ENCODE data around the gene FBXO28. TPM values are rescaled to one million over a fixed set of nuclear protein-coding genes. Genes with fewer than 3 reads are reported as not detected.

The FBXO28 gene, protein sequence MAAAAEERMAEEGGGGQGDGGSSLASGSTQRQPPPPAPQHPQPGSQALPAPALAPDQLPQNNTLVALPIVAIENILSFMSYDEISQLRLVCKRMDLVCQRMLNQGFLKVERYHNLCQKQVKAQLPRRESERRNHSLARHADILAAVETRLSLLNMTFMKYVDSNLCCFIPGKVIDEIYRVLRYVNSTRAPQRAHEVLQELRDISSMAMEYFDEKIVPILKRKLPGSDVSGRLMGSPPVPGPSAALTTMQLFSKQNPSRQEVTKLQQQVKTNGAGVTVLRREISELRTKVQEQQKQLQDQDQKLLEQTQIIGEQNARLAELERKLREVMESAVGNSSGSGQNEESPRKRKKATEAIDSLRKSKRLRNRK
- total RNA-seq, result 32.0 TPM
- long read RNA-seq, full-length matches to known transcripts, result 20 of 29 reads
- long read RNA-seq, partial matches to known transcripts, result 0 of 29 reads
- long read RNA-seq, other reads (novel, unspliced or antisense), result 9 of 29 reads

DNA sequence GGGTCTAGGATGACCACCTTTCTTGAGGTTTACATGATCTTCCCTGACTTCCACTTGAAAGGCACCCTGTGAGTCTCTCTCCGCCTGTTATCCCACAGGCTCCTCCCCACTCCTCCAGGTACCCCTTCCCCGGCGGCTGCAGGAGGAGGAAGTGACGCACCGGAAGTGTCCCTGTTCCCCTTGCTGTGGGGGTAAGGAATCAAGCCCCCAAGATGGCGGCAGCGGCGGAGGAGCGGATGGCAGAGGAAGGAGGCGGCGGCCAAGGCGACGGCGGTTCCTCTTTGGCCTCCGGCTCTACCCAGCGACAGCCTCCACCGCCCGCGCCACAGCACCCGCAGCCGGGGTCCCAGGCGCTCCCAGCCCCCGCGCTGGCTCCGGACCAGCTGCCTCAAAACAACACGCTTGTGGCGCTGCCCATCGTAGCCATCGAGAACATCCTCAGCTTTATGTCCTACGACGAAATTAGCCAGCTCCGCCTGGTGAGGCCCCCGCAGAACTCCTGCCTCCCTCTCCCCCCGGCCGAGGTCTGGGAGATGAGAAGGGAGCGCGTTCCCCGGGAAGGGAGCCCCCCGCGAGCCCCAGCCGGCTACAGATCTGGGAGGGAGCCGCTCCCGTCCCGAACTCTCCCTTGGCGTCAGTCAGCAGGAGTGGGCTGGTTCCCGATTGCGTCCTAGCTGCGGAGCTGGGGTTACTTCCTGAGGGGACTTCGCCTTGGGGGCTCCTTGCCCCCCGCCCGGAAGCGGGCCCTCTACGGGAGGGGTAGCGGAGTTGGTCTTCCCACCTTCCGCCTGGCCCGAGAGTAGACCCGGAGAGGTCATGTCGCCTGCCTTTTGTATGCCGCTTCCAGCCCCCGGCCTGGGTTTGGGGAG, at the start of gene FBXO28:
TSS of gene FBXO28 (plus strand) at position 194 of the 869 bp plus-strand sequence. CDS start at position 213, 19 bp downstream.
- Histone ChIP-seq H3K4me3 (peak within 1 kb of the TSS; percentile 90), H3K36me3 (no peaks in the 10 kb centered on the region), H3K4me1 (peaks cover 22% of the 10 kb centered on the region), H3K27me3 (ENCODE audit: low read depth) (no peaks in the 10 kb centered on the region), H3K27ac (peak within 1 kb of the TSS; percentile 94), H3K9me3 (no peaks in the 10 kb centered on the region)
- intact Hi-C loops (cut with DNase I), result no loop called here
- ATAC-seq (peak; percentile 99 to 100), DNase-seq (peak; percentile 96)
- TF ChIP-seq, protein P1, sequence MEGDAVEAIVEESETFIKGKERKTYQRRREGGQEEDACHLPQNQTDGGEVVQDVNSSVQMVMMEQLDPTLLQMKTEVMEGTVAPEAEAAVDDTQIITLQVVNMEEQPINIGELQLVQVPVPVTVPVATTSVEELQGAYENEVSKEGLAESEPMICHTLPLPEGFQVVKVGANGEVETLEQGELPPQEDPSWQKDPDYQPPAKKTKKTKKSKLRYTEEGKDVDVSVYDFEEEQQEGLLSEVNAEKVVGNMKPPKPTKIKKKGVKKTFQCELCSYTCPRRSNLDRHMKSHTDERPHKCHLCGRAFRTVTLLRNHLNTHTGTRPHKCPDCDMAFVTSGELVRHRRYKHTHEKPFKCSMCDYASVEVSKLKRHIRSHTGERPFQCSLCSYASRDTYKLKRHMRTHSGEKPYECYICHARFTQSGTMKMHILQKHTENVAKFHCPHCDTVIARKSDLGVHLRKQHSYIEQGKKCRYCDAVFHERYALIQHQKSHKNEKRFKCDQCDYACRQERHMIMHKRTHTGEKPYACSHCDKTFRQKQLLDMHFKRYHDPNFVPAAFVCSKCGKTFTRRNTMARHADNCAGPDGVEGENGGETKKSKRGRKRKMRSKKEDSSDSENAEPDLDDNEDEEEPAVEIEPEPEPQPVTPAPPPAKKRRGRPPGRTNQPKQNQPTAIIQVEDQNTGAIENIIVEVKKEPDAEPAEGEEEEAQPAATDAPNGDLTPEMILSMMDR (IDR thresholded peaks at IDR 0.05), result no peak

DNA sequence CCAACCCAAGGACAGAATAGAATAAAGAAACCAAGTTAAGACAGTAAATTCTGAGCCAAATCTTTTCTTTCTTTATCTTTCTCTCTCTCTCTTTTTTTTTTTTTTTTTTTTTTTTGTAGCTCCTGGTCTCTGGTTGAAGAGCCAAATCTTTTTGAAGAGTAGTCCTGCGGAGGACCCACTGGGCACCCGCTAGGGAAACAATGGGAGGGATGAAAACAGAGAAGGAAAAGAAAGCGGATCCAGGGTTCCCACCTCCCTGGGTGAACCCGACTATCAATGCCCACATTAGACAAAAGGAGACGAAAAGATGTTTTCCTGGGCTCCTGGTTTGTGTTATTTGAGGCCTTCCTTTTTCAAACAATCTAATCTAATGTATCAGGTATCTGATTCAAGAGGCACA, 49.8 kb upstream of the FBXO28 start:
- no peak for ATAC-seq
- Histone ChIP-seq H3K4me1 (no peaks in the 10 kb centered on the region), H3K4me3 (no peak overlapping the region), H3K9me3 (no peaks in the 10 kb centered on the region), H3K27ac (no peak overlapping the region), H3K36me3 (no peaks in the 10 kb centered on the region), H3K27me3 (ENCODE audit: low read depth) (no peaks in the 10 kb centered on the region)
- DNase-seq, result no peak
- TF ChIP-seq, protein P1 (IDR thresholded peaks at IDR 0.05), result no peak
- intact Hi-C loops (cut with DNase I), result no loop called here

DNA sequence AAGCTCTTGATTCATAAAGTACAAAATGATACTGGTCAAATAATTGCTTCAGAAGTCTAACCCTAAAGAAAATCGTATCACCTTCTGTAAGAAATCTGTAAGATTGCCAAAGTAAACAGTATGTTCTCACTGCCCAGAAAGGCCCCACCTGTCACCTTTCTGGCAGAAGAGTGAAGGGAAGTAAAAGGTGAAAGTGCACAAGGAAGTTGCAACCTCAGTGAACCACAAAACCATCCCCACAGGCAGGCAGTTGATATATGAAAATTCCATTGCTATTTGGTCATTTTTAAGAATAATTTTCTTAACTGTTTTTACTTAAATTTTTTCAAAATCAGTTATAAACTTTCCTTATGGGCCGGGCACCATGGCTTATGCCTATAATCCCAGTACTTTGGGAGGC, 48.5 kb upstream of the FBXO28 start:
- peak in 1 of 2 donors; percentile 54 for ATAC-seq

DNA sequence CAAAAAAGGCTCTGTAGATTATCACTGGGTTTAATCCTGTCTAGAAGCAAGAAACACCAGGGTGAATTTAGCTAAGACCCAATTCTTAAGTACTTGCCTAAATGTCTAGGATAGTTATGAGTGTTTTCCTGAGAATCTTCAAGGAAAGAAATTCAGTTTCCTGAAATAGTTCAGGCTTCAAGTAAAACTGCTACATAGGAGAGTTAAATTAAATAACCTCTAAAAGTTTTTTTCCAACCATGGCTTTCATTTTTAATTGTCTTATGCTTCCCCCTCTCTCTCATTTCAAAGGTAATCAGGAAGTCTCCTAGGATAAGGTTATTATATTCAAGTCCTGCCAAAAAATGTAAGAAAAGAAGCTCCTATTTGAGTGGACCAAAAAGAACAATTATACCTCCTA, 46.7 kb upstream of the FBXO28 start:
- Histone ChIP-seq H3K9me3 (no peaks in the 10 kb centered on the region), H3K27me3 (ENCODE audit: low read depth) (no peaks in the 10 kb centered on the region), H3K4me3 (no peak overlapping the region), H3K4me1 (no peaks in the 10 kb centered on the region), H3K27ac (no peak overlapping the region), H3K36me3 (no peaks in the 10 kb centered on the region)
- intact Hi-C loops (cut with DNase I), result no loop called here
- ATAC-seq (no peak), DNase-seq (no peak)
- TF ChIP-seq, protein P1 (IDR thresholded peaks at IDR 0.05), result no peak

More for the DNA sequence above, 48.5 kb upstream of the FBXO28 start:
- intact Hi-C loops (cut with DNase I), result no loop called here
- TF ChIP-seq, protein P1 (IDR thresholded peaks at IDR 0.05), result no peak
- Histone ChIP-seq H3K9me3 (no peaks in the 10 kb centered on the region), H3K36me3 (no peaks in the 10 kb centered on the region), H3K4me1 (no peaks in the 10 kb centered on the region), H3K4me3 (no peak overlapping the region), H3K27me3 (ENCODE audit: low read depth) (no peaks in the 10 kb centered on the region), H3K27ac (no peak overlapping the region)
- no peak for DNase-seq

DNA sequence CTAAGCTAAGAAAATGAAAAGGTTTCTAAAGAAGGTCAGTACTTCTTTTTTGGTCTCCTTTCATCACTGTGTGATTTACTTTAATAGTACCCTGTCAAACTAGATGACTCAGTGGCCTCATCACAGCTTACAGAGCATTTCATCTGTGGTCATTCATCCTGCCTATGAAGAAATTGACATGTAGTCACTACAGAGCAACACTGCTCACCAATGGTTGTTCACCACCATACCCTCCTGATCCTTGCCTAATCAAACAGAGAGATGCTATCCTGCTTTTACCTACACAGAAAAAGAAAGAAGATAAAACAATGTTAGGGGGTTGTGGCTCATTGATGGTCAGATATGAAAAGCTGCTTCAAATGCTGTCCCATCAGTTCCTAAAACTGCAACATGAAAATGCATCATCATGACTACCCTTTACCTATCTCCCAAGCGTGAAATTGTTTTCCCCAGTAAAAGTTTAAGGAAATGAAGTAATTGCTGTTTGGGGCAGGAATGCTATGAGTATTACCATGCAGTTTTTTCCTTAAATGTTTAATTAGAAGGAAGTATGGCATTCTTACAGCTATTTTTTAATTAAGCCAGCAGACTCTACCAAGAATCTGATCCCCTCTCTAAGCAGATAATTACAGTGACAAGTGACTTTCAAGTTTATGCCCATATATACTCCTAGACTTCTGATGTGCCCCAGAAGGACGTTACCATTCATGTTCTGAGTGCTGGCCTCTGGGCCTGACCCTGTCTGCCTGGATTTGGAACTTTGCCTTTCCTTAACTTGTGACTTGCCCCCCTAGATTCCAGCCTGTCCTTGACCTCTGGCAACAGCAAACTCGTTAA, 46.1 kb upstream of the FBXO28 start:
- no peak overlapping the region for H3K4me3 ChIP-seq
- H3K4me1 ChIP-seq, result no peaks in the 10 kb centered on the region
- ATAC-seq (no peak), DNase-seq (no peak)
- no peaks in the 10 kb centered on the region for H3K9me3 ChIP-seq
- no peaks in the 10 kb centered on the region for H3K27me3 ChIP-seq (ENCODE audit: low read depth)
- intact Hi-C loops (cut with DNase I), result no loop called here
- H3K36me3 ChIP-seq, result no peaks in the 10 kb centered on the region
- H3K27ac ChIP-seq, result no peak overlapping the region
- TF ChIP-seq, protein P1 (IDR thresholded peaks at IDR 0.05), result no peak
